H1 (cell line): ENCODE measurements around the gene TBC1D24. TPM values are rescaled to one million over a fixed set of nuclear protein-coding genes. Genes with fewer than 3 reads are reported as not detected.

Experiments used
- CREB1 ChIP-seq: IDR thresholded peaks from 2 replicates; pipeline ENCODE4 v1.6.1; 2012; ENCODE audit warnings: inconsistent platforms
- GABPA ChIP-seq: IDR thresholded peaks from 2 replicates; pipeline ENCODE4 v1.6.1; 2011; ENCODE audit warnings: mild to moderate bottlenecking, low read length, moderate library complexity, borderline replicate concordance; ENCODE audit not compliant: insufficient read depth
- polyA plus RNA-seq, 7 experiments: library from polyadenylated mRNA; depleted of rRNA in 3 of 7; stranded (reverse) in 5 of 7; unstranded in 2 of 7; fragments of >200 nt in 5 of 7; fragments of 200-250 nt in 2 of 7; gene quantifications; 1 replicate in 5 of 7; 2 replicates in 1 of 7; 4 replicates in 1 of 7; pipeline versions ENCODE4 v1.2.1 to v1.2.3, GENCODE V29; 2011 to 2013; ENCODE audit warnings: missing spikeins in 2 of 7, mixed read lengths in 2 of 7
- total RNA-seq: library from RNA; stranded (reverse); fragmentation: NEBNext Ultra II Directional; extraction: Animal tissue kit (Norgen Biotek cat#: 25700); gene quantifications from 2 replicates; pipeline ENCODE4 v1.2.1, GENCODE V29; 2021

TBC1D24 gene
- total and polyA plus RNA-seq, 2 of the 8 experiments (the other 6 are each of a cell fraction or from before 2014, with no cell fraction given), result 8.7 to 21.5 TPM

DNA sequence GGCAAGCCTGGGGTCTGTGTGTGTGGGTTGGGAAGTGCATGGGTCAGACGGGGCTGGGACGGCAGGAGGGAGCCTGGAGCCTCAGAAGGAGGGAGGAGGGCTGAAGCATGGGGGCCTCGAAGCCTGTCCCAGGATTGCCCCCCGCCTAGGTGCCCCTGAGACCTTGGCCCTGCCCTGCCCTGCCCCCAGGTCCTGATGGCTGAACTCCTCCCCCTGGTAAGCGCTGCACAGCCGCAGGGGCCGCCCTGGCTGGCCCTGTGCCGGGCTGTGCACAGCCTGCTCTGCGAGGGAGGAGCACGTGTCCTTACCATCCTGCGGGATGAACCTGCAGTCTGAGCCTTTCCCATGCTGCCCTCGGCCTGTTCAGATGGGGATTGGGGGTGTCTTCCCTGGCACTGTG lies 10.6 kb upstream of the TBC1D24 start (continued):
- no peak for TF ChIP-seq GABPA
- no peak for TF ChIP-seq CREB1
